ENCODE data around the gene RRAGB.

Gene RRAGB

GRCh38 chrX:55794405-55794804 is 76.9 kb downstream of the RRAGB start:
- DNase-seq (ENCODE audit: low read depth) = no peak
- no peak for TF ChIP-seq CTCF (IDR thresholded peaks at IDR 0.05; ENCODE audit: control insufficient read depth, insufficient read depth, low read depth, low read length, missing control alignments)
- H3K4me3 ChIP-seq (ENCODE audit: control insufficient read depth, low read depth, low read length) = no peak overlapping the region

GRCh38 chrX:55796496-55796895 is 78.9 kb downstream of the RRAGB start:
- no peak for TF ChIP-seq CTCF (IDR thresholded peaks at IDR 0.05; ENCODE audit: control insufficient read depth, insufficient read depth, low read depth, low read length, missing control alignments)
- no peak for DNase-seq (ENCODE audit: low read depth)
- no peak overlapping the region for H3K4me3 ChIP-seq (ENCODE audit: control insufficient read depth, low read depth, low read length)

- no peak for DNase-seq (ENCODE audit: low read depth)
- H3K4me3 ChIP-seq (ENCODE audit: control insufficient read depth, low read depth, low read length) = no peak overlapping the region
- TF ChIP-seq CTCF (IDR thresholded peaks at IDR 0.05; ENCODE audit: control insufficient read depth, insufficient read depth, low read depth, low read length, missing control alignments) = no peak
Measured at GRCh38 chrX:55801811-55802210, 84.3 kb downstream of the RRAGB start.

All from AG09309 (cell line).